PFSK-1 (cell line): ENCODE data around the gene ZNF646.

Experiments
- FOXP2 ChIP-seq: optimal IDR thresholded peaks from 2 replicates; pipeline ENCODE3; 2011; ENCODE audit warnings: borderline replicate concordance, control low read depth, inconsistent platforms; ENCODE audit not compliant: insufficient read depth; ENCODE audit errors: extremely low read length, extremely low read depth
- POLR2AphosphoS5 ChIP-seq: IDR thresholded peaks from 2 replicates; pipeline ENCODE4 v1.6.1; 2012; ENCODE audit warnings: low read depth, mild to moderate bottlenecking, control low read depth, low read length, moderate library complexity
- SIN3A ChIP-seq: IDR thresholded peaks from 2 replicates; pipeline ENCODE4 v1.6.1; 2012; ENCODE audit warnings: mild to moderate bottlenecking, low read length, moderate library complexity, borderline replicate concordance; ENCODE audit not compliant: insufficient read depth
- TAF1 ChIP-seq: IDR thresholded peaks from 2 replicates; pipeline ENCODE4 v1.6.1; 2012; ENCODE audit warnings: low read length, control low read depth, borderline replicate concordance; ENCODE audit not compliant: insufficient read depth
- TF ChIP-seq, protein P1 (sequence below), 2 experiments: IDR thresholded peaks; 2 replicates each; pipeline versions ENCODE4 v1.6.1 to v1.8.0; 2011 to 2012; ENCODE audit warnings: low read depth in 2 of 2, low read length in 2 of 2, control low read depth in 1 of 2, inconsistent platforms in 1 of 2, mild to moderate bottlenecking in 1 of 2, moderate library complexity in 1 of 2; ENCODE audit not compliant: insufficient read depth in 1 of 2

Gene ZNF646

DNA sequence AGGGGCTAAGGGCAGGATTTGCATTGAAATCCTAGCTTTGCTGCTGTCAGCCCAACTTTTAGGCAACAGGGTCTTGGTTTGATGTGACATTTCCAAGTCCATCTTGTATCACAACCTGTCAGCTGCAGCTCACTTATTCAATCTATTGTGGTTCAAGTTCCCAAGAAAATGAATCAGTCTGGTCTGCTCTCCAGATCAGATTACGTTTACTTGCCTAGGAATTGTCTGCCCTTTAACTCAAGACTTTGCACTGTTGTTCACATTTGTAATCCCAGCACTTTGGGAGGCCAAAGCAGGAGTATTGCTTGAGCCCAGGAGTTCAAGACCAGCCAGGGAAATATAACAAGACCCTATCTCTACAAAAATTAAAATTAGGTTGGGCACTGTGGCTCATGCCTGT lies 30.9 kb upstream of the ZNF646 start:
- TF ChIP-seq, protein P1, sequence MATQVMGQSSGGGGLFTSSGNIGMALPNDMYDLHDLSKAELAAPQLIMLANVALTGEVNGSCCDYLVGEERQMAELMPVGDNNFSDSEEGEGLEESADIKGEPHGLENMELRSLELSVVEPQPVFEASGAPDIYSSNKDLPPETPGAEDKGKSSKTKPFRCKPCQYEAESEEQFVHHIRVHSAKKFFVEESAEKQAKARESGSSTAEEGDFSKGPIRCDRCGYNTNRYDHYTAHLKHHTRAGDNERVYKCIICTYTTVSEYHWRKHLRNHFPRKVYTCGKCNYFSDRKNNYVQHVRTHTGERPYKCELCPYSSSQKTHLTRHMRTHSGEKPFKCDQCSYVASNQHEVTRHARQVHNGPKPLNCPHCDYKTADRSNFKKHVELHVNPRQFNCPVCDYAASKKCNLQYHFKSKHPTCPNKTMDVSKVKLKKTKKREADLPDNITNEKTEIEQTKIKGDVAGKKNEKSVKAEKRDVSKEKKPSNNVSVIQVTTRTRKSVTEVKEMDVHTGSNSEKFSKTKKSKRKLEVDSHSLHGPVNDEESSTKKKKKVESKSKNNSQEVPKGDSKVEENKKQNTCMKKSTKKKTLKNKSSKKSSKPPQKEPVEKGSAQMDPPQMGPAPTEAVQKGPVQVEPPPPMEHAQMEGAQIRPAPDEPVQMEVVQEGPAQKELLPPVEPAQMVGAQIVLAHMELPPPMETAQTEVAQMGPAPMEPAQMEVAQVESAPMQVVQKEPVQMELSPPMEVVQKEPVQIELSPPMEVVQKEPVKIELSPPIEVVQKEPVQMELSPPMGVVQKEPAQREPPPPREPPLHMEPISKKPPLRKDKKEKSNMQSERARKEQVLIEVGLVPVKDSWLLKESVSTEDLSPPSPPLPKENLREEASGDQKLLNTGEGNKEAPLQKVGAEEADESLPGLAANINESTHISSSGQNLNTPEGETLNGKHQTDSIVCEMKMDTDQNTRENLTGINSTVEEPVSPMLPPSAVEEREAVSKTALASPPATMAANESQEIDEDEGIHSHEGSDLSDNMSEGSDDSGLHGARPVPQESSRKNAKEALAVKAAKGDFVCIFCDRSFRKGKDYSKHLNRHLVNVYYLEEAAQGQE (IDR thresholded peaks at IDR 0.05; ENCODE audit: insufficient read depth in 1 of 2, low read depth in 2 of 2, low read length in 2 of 2), result no peak
- no peak for TF ChIP-seq TAF1
- no peak for TF ChIP-seq SIN3A
- no peak for TF ChIP-seq FOXP2
- TF ChIP-seq POLR2AphosphoS5, result no peak

DNA sequence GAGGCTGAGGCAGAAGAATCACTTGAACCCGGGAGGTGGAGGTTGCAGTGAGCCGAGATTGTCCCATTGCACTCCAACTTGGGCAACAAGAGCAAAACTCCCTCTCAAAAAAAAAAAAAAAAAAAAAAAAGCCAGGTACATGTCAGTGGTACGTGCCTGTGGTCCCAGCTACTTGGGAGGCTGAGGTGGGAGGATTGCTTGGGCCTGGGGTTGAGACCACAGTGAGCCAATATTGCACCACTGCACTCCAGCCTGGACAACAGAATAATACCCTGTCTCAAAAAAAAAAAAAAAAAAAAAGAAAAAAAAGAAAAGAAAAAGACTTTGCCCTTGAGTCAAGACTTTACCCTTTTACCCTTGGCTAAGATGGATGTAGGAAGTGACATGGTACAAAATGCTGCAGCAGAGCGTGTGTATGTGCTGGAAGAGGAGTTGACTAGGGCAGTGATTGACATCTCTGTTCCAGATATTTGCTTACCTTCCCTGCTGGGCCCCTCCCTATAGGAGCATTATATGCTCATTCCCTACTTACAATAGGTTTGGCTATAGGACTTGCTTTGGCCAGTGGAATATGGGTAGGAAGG lies 30.2 kb upstream of the ZNF646 start:
- TF ChIP-seq TAF1 (no peak), POLR2AphosphoS5 (no peak), SIN3A (no peak), FOXP2 (no peak)
- TF ChIP-seq, protein P1 (IDR thresholded peaks at IDR 0.05; ENCODE audit: insufficient read depth in 1 of 2, low read depth in 2 of 2, low read length in 2 of 2), result no peak

DNA sequence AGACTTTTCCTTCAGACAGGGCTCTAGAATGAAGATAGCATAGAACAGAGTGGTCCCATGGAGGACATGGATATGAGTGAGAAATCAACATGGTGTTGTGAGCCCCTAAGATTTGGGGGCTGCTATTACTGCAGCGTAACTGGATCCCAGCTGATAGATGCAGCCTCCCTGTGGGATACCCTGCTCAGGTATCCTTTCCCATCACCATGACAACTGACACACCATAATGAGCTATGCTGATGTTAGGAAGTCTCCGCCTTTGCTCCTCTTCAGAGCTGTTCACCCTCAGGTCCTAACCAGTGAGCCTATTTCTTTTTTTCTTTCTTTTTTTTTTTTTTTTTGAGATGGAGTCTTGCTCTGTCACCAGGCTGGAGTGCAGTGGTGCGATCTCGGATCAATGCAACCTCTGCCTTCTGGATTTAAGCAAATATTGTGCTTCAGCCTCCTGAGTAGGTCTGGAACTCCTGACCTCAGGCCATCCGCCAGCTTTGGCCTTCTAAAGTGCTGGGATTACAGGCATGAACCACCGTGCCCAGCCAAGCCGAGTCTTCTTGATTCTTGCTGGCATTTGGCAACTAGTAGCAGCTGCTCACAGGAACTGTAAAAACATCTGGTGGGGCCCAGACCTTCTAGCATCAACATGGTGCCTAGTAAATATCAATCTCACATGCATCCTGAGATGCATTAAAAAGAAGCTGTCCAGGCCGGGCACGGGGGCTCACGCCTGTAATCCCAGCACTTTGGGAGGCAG lies 23.8 kb upstream of the ZNF646 start:
- no peak for TF ChIP-seq FOXP2
- TF ChIP-seq POLR2AphosphoS5, result no peak
- TF ChIP-seq, protein P1 (IDR thresholded peaks at IDR 0.05; ENCODE audit: insufficient read depth in 1 of 2, low read depth in 2 of 2, low read length in 2 of 2), result no peak
- TF ChIP-seq SIN3A, result no peak
- TF ChIP-seq TAF1, result no peak

DNA sequence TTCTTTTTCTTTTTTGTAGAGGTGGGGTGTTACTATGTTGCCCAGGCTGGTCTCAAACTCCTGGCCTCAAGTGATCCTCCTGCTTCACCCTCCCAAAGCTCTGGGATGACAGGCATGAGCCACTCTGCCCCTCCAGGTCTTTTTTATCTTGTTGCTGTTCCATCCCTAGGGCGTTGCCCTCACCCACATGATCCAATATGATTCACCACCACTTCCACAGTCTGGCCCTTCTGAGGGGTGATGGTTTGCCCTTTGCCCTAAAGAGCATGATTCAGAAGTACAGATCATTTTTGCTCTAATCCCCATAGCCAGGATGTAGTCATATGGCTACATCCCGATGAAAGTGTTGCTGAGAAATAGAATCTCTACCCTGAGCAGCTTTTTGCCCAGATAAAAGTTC lies 22.1 kb upstream of the ZNF646 start:
- TF ChIP-seq SIN3A (no peak), TAF1 (no peak), FOXP2 (no peak), POLR2AphosphoS5 (no peak)
- TF ChIP-seq, protein P1 (IDR thresholded peaks at IDR 0.05; ENCODE audit: insufficient read depth in 1 of 2, low read depth in 2 of 2, low read length in 2 of 2), result no peak
